SJSA1 (cell line): ENCODE measurements around the gene ACP5. TPM values are rescaled to one million over a fixed set of nuclear protein-coding genes. Genes with fewer than 3 reads are reported as not detected.
A peak's percentile ranks its signal among the peaks of the same experiment; 100 is the strongest.

ENCODE experiments used
- DNase-seq, 2 experiments: peaks; one replicate each; pipeline ENCODE4 v3.0.0-alpha.2; 2015 to 2020; ENCODE audit warnings: low spot score in 2 of 2, low read depth in 1 of 2
- H3K27ac ChIP-seq: fragments of 250-450 bp; sonication (Bioruptor Pico); 2 replicates; pipeline ENCODE4 v1.5.1; 2020; ENCODE audit warnings: mild to moderate bottlenecking, moderate library complexity
- H3K27me3 ChIP-seq: fragments of 250-450 bp; sonication (Bioruptor Pico); replicated peaks from 2 replicates; pipeline ENCODE4 v1.5.1; 2020; ENCODE audit warnings: mild to moderate bottlenecking, moderate library complexity
- H3K36me3 ChIP-seq: fragments of 250-450 bp; sonication (Bioruptor Pico); 2 replicates; pipeline ENCODE4 v1.5.1; 2020; ENCODE audit warnings: mild to moderate bottlenecking
- H3K4me1 ChIP-seq: fragments of 250-450 bp; sonication (Bioruptor Pico); replicated peaks from 2 replicates; pipeline ENCODE4 v1.6.1; 2021; ENCODE audit warnings: mild to moderate bottlenecking
- H3K4me3 ChIP-seq: fragments of 250-450 bp; sonication (Bioruptor Pico); 2 replicates; pipeline ENCODE4 v1.5.1; 2020; ENCODE audit warnings: mild to moderate bottlenecking
- H3K9me3 ChIP-seq: fragments of 250-450 bp; sonication (Bioruptor Pico); replicated peaks from 2 replicates; pipeline ENCODE4 v1.5.1; 2020; ENCODE audit warnings: mild to moderate bottlenecking
- total RNA-seq: library from RNA; depleted of rRNA; stranded (reverse); fragments of >200 nt; shearing (Covaris generic); gene quantifications from 2 replicates; pipeline ENCODE4 v1.2.3, GENCODE V29; 2014

The ACP5 gene
- total RNA-seq, 1 experiment from 2014 or later, result not detected

DNA sequence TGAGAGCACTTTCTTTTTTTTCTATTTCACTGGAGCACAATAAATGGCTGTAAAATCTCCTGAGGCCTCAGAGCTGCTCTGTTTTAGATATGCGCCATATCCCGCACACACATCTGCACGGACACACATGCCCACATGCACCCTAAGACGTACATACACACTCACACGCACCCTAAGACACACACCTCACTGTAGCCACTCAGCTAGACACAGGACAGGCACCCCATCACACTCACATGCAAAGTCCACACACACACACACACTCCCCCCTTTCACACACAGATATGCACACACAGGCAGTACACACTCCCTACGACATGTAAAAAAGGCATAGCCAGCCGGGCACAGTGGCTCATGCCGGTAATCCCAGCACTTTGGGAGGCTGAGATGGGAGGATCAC is 27.2 kb downstream of the ACP5 start:
- no peak overlapping the region for H3K27ac ChIP-seq
- no peak overlapping the region for H3K4me3 ChIP-seq
- H3K27me3 ChIP-seq, result no peaks in the 10 kb centered on the region
- DNase-seq, result no peak
- peaks cover 39% of the 10 kb centered on the region for H3K36me3 ChIP-seq
- no peaks in the 10 kb centered on the region for H3K9me3 ChIP-seq
- H3K4me1 ChIP-seq, result peaks cover 3% of the 10 kb centered on the region; the same call in 1 of the 2 replicates

DNA sequence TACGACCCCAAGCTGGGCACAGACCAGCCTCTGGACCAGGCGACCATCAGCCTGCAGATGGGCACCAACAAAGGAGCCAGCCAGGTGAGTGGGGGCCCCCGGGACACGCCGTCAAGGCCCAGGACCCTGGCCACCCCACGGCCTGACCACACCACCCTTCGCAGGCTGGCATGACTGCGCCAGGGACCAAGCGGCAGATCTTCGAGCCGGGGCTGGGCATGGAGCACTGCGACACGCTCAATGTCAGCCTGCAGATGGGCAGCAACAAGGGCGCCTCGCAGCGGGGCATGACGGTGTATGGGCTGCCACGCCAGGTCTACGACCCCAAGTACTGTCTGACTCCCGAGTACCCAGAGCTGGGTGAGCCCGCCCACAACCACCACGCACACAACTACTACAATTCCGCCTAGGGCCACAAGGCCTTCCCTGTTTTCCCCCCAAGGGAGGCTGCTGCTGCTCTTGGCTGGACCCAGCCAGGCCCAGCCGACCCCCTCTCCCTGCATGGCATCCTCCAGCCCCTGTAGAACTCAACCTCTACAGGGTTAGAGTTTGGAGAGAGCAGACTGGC is 28.0 kb downstream of the ACP5 start:
- H3K27me3 ChIP-seq, result no peaks in the 10 kb centered on the region
- H3K9me3 ChIP-seq, result no peaks in the 10 kb centered on the region
- no peak overlapping the region for H3K27ac ChIP-seq
- H3K36me3 ChIP-seq, result peaks cover 37% of the 10 kb centered on the region
- H3K4me1 ChIP-seq, result peaks cover 3% of the 10 kb centered on the region; the same call in 1 of the 2 replicates
- DNase-seq, result no peak
- H3K4me3 ChIP-seq, result no peak overlapping the region

DNA sequence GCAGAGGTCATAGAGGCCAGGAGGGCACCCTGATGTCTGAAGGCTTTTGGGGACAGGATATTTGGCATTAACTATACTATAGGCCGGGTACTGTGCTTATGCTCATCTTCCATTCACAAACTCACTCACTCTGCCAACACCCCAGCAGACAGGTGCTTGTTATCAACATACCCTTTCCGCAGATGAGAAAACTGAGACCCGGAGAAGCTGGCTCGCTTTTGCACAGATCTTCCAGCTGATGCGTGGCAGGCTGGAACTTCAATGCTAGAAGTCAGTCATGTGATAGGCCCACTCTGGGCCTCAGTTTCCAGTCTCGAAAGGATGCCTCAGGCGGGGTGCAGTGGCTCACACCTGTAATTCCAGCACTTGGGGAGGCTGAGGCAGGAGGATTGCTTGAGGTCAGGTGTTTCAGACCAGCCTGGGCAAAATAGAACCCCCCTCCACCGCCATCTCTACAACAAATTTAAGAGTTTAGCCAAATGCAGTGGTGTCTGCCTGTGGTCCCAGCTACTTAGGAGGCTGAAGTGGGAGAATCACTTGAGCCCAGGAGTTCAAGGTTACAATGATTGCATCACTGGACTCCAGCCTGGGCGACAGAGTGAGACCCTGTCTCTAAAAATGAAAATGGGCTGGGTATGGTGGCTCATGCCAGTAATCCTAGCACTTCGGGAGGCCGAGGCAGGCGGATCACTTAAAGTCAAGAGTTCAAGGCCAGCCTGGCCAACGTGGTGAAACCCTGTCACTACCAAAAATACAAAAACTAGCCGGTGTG is 29.3 kb downstream of the ACP5 start:
- DNase-seq, result no peak
- H3K9me3 ChIP-seq, result no peaks in the 10 kb centered on the region
- peaks cover 3% of the 10 kb centered on the region; the same call in 1 of the 2 replicates for H3K4me1 ChIP-seq
- no peak overlapping the region for H3K4me3 ChIP-seq
- peaks cover 24% of the 10 kb centered on the region for H3K36me3 ChIP-seq
- H3K27ac ChIP-seq, result no peak overlapping the region
- H3K27me3 ChIP-seq, result no peaks in the 10 kb centered on the region

DNA sequence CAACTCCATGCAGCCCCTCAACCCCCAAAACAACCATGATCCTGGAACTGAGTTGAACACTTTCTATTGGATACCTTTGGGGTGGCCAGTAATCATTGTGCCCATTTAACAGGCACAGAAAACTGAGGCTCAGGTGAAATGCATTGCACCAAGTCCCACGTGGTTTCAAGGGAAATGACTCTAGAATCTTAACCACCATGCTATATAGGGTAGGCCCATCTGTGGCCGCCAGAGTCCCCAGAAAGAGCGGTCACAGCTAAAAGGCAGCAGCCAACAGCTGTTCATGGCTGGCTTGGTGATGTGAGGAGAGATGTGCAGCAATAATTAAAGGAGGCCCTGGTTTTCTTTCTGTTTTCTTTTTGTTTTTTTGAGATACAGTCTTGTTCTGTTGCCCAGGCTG is 36.2 kb downstream of the ACP5 start:
- peaks cover 28% of the 10 kb centered on the region for H3K4me1 ChIP-seq
- H3K36me3 ChIP-seq, result no peaks in the 10 kb centered on the region
- H3K27ac ChIP-seq, result no peak overlapping the region
- no peaks in the 10 kb centered on the region for H3K9me3 ChIP-seq
- no peak overlapping the region for H3K4me3 ChIP-seq
- DNase-seq, result no peak
- H3K27me3 ChIP-seq, result no peaks in the 10 kb centered on the region

DNA sequence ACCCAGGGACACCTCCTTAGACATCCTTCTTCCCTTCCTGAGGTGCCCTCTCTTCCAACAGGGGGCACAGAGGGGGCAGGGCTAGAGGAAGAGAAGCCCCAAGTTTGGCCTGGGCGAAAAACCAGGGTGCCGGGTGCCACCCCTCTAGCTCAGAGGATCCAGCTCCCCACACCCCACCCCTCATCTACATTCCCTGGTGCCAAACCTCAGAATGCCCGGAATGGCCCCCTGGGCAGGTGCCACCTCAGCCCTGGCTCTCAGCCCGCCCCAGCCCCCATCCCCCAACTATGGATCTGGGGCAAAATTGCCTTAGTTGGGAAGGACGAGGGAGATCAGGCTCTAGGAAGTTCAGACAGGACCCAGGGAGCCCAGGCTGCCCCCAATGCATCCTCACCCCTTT is 36.8 kb downstream of the ACP5 start:
- Histone ChIP-seq H3K27ac (no peak overlapping the region), H3K4me3 (no peak overlapping the region), H3K36me3 (no peaks in the 10 kb centered on the region), H3K27me3 (no peaks in the 10 kb centered on the region), H3K9me3 (no peaks in the 10 kb centered on the region), H3K4me1 (peaks cover 31% of the 10 kb centered on the region)
- DNase-seq, result no peak

DNA sequence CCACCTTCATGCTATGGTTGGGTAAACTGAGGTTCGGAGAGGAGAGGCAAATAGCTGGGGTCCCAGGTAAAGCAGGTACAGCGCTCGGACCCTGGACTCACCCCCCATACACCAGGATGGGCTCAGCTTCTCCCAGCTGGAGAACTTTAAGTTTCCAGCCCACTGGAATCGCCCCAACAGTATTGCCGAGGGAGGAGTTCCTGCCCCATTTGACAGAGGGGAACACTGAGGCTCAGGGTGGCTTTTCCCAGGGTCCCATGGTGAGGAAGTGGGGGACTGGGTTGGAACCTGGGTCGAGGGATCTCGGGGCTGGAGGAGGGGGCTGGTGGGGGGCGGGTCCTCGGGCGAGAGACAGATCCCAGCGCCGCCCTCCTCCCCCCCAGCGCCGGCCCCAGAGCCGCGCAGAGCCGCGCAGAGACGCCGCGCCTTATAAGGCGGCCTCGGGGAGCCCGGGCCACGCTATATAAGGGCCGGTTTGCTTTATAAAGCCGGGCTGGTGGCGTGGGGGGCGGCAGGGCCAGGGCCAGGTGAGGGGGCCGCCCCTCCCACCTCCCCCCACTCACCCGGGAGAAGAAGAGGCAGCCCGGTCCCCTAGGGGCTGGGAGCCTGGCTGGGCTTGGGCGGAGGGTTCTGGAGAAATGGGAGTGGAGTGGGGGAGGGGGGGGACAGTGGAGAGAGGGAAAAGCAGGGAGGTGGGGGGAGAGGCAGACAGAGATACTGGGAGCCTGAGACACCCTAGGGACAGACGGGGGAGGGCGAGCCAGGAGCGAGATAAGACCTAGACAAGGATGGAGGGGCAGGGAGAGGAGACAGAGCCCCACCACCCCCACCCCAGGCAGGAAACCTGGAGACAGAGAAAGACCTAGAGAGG is 37.7 kb downstream of the ACP5 start:
- Histone ChIP-seq H3K9me3 (no peaks in the 10 kb centered on the region), H3K27me3 (no peaks in the 10 kb centered on the region), H3K4me1 (peaks cover 38% of the 10 kb centered on the region), H3K27ac (no peak overlapping the region), H3K4me3 (peak overlapping the region; percentile 29), H3K36me3 (no peaks in the 10 kb centered on the region)
- DNase-seq, result no peak

DNA sequence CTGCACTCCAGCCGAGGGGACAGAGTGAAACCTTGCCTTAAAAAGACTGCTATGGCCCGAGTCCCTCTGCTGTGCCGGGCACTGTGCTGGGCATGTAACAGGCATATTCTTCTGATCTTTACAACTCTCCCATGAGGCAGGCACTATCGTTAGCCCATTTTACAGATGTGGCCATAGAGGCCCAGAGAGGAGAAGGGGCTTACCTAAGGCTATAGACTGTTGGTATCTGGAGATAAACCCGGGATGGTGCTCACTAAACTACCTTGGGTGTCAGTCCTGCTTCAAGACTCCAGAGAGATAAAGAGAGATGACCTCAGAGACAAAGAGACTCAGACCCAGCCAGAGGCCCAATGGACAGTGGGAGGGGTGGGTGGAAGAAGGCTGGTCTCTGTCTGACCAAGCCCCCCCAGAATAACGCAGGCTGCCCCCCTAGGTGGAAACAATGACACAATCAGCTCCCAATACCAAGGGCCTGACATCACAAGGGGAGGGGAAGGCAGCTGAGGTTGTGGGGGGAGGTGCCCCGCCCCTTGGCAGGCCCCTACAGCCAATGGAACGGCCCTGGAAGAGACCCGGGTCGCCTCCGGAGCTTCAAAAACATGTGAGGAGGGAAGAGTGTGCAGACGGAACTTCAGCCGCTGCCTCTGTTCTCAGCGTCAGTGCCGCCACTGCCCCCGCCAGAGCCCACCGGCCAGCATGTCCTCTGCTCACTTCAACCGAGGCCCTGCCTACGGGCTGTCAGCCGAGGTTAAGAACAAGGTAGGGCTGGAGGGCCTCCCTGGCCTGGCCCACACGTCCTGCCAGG is 39.0 kb downstream of the ACP5 start, which contains the start of gene CNN1:
TSS of gene CNN1 (plus strand) at position 620 of the 805 bp plus-strand sequence. CDS start at position 697, 77 bp downstream.
- H3K4me1 ChIP-seq, result peaks cover 40% of the 10 kb centered on the region
- H3K27me3 ChIP-seq, result no peaks in the 10 kb centered on the region
- peak within 1 kb of the TSS; percentile 33 for H3K27ac ChIP-seq
- DNase-seq, result peak; percentile 74 to 76
- no peaks in the 10 kb centered on the region for H3K9me3 ChIP-seq
- no peaks in the 10 kb centered on the region for H3K36me3 ChIP-seq
- H3K4me3 ChIP-seq, result peak within 1 kb of the TSS; percentile 29

DNA sequence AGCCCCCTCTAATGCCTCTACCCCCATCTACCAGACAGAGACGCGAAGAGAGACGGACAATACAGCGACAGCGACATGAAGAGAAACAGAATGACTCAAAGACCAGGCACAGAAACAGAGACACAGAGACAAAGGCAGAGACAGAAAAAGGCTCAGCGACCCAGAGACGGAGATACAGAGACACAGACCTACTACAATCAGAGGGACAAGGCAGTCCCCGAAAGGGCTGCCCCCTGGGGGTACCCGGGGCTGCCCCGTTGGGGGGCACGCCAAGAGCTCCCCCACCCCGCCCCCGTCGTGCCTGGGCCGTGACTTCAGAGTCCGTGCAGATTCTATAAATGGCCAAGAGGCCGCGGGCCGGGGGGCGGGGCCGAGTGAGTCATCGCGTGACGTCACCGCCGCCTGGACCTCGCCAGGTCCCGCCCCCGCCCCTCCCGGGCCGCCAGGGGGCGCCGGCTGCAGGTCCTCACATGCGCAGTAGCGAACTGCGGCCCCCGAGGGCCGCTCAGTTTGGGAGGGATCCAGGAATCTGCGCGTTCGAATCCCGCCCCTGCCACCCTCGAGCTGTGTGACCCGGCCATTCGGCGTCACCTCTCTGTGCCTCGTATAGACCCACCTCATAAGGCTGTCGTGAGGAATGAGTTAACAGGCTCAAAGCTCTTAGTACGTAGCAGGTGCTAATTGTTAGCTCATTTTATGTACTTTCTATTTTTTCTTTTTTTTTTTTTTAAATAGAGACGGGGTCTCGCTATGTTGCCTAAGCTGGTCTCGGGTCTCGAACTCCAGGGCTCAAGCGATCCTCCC is 41.5 kb downstream of the ACP5 start:
- Histone ChIP-seq H3K4me1 (peaks cover 62% of the 10 kb centered on the region), H3K27ac (peak overlapping the region; percentile 84), H3K36me3 (no peaks in the 10 kb centered on the region), H3K9me3 (no peaks in the 10 kb centered on the region), H3K27me3 (no peaks in the 10 kb centered on the region), H3K4me3 (peak overlapping the region; percentile 33)
- DNase-seq, result peak; percentile 92 to 97

DNA sequence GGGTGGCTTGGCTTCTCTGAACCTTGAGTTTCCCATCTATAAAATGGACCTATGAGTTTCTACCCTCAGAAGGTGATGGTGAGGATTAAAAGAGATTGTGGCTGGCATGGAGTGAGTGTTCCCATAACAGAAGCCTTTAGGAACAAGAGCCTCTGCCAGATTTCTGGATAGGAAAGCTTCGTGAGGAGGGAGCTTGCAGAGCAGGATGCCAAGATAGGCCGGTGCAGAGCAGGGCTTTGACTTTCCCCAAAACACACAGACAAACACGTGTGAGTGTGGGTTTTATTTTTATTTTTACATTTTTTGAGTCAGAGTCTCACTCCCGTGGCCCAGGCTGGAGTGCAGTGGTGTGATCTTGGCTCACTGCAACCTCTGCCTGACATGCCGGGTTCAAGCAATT is 42.5 kb downstream of the ACP5 start:
- H3K36me3 ChIP-seq, result no peaks in the 10 kb centered on the region
- no peak for DNase-seq

DNA sequence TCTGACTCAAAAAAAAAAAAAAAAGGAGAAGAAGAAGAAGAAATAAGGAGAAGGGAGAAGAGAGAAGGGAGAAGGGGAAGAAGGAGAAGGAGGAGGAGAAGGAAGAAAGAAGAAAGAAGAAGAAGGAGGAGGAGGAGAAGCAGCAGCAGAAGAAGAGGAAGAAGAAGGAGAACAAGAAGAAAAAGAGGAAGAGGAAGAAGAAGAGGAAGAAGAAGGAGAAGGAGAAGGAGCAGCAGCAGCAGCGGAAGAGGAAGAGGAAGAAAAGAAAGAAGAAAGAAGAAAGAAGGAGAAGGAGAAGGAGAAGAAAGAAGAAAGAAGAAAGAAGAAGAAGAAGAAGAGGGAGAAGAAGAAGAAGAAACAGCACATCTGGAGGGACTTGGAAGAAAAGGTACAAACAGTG is 42.9 kb downstream of the ACP5 start:
- Histone ChIP-seq H3K9me3 (no peaks in the 10 kb centered on the region), H3K4me3 (no peak overlapping the region), H3K4me1 (peaks cover 58% of the 10 kb centered on the region), H3K27me3 (no peaks in the 10 kb centered on the region), H3K36me3 (no peaks in the 10 kb centered on the region), H3K27ac (no peak overlapping the region)
- no peak for DNase-seq

More for the DNA sequence above, 42.5 kb downstream of the ACP5 start:
- Histone ChIP-seq H3K9me3 (no peaks in the 10 kb centered on the region), H3K27ac (no peak overlapping the region), H3K27me3 (no peaks in the 10 kb centered on the region), H3K4me1 (peaks cover 60% of the 10 kb centered on the region), H3K4me3 (no peak overlapping the region)

DNA sequence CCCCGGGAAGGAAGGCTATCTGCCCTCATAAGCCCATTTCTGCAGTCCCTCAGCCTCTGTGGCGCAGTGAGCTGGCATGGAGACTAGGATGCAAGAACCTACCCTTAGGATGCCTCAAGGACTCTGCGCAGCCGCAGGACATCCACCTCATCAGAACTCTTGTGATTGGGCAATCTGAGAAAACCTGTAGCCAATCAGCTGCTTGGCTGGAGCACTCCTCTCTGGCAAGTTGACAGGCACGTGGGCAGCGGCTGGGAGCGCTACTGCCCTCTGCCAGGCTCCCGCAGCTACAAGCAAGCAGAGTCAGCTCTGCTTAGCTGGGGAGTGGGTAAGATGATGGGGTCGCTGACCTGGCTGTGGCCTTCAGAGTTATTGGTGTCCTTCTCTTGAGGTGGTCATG is 47.0 kb downstream of the ACP5 start:
- no peak overlapping the region for H3K27ac ChIP-seq
- H3K27me3 ChIP-seq, result no peaks in the 10 kb centered on the region
- no peaks in the 10 kb centered on the region; the same call in 1 of the 2 replicates for H3K36me3 ChIP-seq
- no peak for DNase-seq
- no peak overlapping the region for H3K4me3 ChIP-seq
- H3K9me3 ChIP-seq, result no peaks in the 10 kb centered on the region
- peaks cover 41% of the 10 kb centered on the region for H3K4me1 ChIP-seq

DNA sequence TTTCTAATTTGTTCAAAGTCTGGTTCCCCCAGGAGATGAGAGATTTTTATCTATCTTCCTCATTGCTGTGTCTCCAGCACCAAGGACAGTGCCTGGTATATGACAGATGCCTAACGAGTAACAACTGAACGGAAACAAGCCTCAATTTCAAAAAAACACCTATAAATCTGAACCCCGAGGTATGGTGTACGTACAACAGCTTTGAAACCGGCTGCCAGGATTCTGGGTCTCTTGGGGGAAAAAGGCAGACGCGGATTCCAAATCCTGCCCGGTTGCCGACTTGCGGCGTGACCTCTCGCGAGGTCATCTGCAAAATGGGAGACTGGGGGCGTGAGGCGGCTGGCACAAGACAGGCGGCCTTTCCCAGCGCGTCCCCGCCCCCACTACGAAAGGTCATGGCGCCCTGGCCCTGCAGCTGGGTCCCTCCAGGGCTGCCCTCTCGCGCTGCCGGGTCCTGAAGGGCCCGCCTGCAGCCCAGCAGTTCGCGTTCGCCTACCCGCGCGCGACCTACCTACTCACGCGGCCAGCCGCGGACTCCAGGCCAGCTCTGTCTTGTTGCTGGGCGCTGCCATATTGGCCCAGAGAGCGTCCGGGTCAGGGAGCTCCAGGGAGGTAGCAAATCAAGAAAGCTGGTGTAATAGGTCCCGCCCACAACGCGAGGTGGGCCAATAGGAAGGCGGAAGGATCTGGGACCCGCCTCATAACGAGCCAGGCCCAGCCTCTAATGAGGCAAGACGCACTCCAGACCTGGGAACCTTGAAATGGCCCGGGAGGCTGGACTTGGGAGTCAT is 48.7 kb downstream of the ACP5 start, which contains the start of gene ECSIT:
TSS of gene ECSIT (minus strand) at position 584 of the 791 bp plus-strand sequence. CDS start 9,964 bp downstream, outside the sequence.
- Histone ChIP-seq H3K4me3 (peak within 1 kb of the TSS; percentile 81), H3K9me3 (no peaks in the 10 kb centered on the region), H3K27ac (peak within 1 kb of the TSS; percentile 73), H3K27me3 (no peaks in the 10 kb centered on the region), H3K4me1 (peaks cover 37% of the 10 kb centered on the region), H3K36me3 (peaks cover under 1% of the 10 kb centered on the region)
- DNase-seq, result peak; percentile 99
